Nephron progenitor cell (in vitro differentiated cells): ENCODE data around the gene TNKS1BP1.

Source experiments
- DNase-seq: peaks from one replicate; pipeline ENCODE4 v3.0.0; 2021
- H3K27ac Mint-ChIP-seq: 2 replicates; pipeline ENCODE4 v1.8.0; 2021; ENCODE audit warnings: mild to moderate bottlenecking, moderate library complexity, mixed read lengths
- H3K27me3 Mint-ChIP-seq: 2 replicates; pipeline ENCODE4 v1.8.0; 2021; ENCODE audit warnings: mild to moderate bottlenecking, low read depth, mixed read lengths; ENCODE audit not compliant: poor library complexity
- H3K36me3 Mint-ChIP-seq: 2 replicates; pipeline ENCODE4 v1.8.0; 2021; ENCODE audit warnings: low read depth, mixed read lengths
- H3K4me1 Mint-ChIP-seq: 2 replicates; pipeline ENCODE4 v1.8.0; 2021; ENCODE audit warnings: mixed read lengths
- H3K4me3 Mint-ChIP-seq: 2 replicates; pipeline ENCODE4 v1.8.0; 2021; ENCODE audit warnings: mild to moderate bottlenecking, moderate library complexity, mixed read lengths
- H3K9me3 Mint-ChIP-seq: 2 replicates; pipeline ENCODE4 v1.8.0; 2021; ENCODE audit warnings: mild to moderate bottlenecking, moderate library complexity, mixed read lengths
- CTCF ChIP-seq: fragments of 200-600 bp; sonication (generic); IDR thresholded peaks from 2 replicates; pipeline ENCODE4 v1.5.0; 2021; ENCODE audit warnings: antibody characterized with exemption

Gene TNKS1BP1

GRCh38 chr11:57359896-57360690 lies 35.3 kb upstream of the TNKS1BP1 start:
- TF ChIP-seq CTCF, result no peak
- H3K4me3 Mint-ChIP-seq, result no peak overlapping the region
- peaks cover 40% of the 10 kb centered on the region for H3K4me1 Mint-ChIP-seq
- no peak for DNase-seq
- H3K9me3 Mint-ChIP-seq, result no peaks in the 10 kb centered on the region
- H3K27ac Mint-ChIP-seq, result no peak overlapping the region
- H3K27me3 Mint-ChIP-seq, result peaks cover 15% of the 10 kb centered on the region
- H3K36me3 Mint-ChIP-seq, result no peaks in the 10 kb centered on the region

GRCh38 chr11:57359396-57359795 lies 34.6 kb upstream of the TNKS1BP1 start:
- DNase-seq, result no peak
- peaks cover 41% of the 10 kb centered on the region for H3K4me1 Mint-ChIP-seq
- no peaks in the 10 kb centered on the region for H3K36me3 Mint-ChIP-seq
- H3K4me3 Mint-ChIP-seq, result no peak overlapping the region
- peaks cover 17% of the 10 kb centered on the region for H3K27me3 Mint-ChIP-seq
- H3K9me3 Mint-ChIP-seq, result no peaks in the 10 kb centered on the region
- no peak for TF ChIP-seq CTCF
- peak overlapping the region; percentile 54 for H3K27ac Mint-ChIP-seq

- Mint-ChIP-seq H3K27ac (no peak overlapping the region), H3K4me1 (peaks cover 45% of the 10 kb centered on the region), H3K27me3 (peaks cover 18% of the 10 kb centered on the region), H3K36me3 (no peaks in the 10 kb centered on the region), H3K9me3 (no peaks in the 10 kb centered on the region), H3K4me3 (no peak overlapping the region)
- no peak for TF ChIP-seq CTCF
- DNase-seq, result no peak
Observed at GRCh38 chr11:57358991-57359390, 34.2 kb upstream of the TNKS1BP1 start.

GRCh38 chr11:57358543-57358961 lies 33.8 kb upstream of the TNKS1BP1 start:
- no peak overlapping the region for H3K27ac Mint-ChIP-seq
- peaks cover 18% of the 10 kb centered on the region for H3K27me3 Mint-ChIP-seq
- H3K4me3 Mint-ChIP-seq, result no peak overlapping the region
- H3K9me3 Mint-ChIP-seq, result no peaks in the 10 kb centered on the region
- no peak for TF ChIP-seq CTCF
- no peak for DNase-seq
- peaks cover 49% of the 10 kb centered on the region for H3K4me1 Mint-ChIP-seq
- no peaks in the 10 kb centered on the region for H3K36me3 Mint-ChIP-seq

- H3K27ac Mint-ChIP-seq, result no peak overlapping the region
- H3K27me3 Mint-ChIP-seq, result peaks cover 12% of the 10 kb centered on the region
- no peak for DNase-seq
- H3K36me3 Mint-ChIP-seq, result no peaks in the 10 kb centered on the region
- peaks cover 56% of the 10 kb centered on the region for H3K4me1 Mint-ChIP-seq
- H3K9me3 Mint-ChIP-seq, result no peaks in the 10 kb centered on the region
- TF ChIP-seq CTCF, result no peak
- H3K4me3 Mint-ChIP-seq, result no peak overlapping the region
Observed at GRCh38 chr11:57357856-57358255, 33.1 kb upstream of the TNKS1BP1 start.

- Mint-ChIP-seq H3K4me3 (no peak overlapping the region), H3K9me3 (peaks cover 4% of the 10 kb centered on the region), H3K27me3 (peaks cover 11% of the 10 kb centered on the region), H3K4me1 (peaks cover 62% of the 10 kb centered on the region), H3K36me3 (no peaks in the 10 kb centered on the region), H3K27ac (no peak overlapping the region)
- no peak for TF ChIP-seq CTCF
- no peak for DNase-seq
Observed at GRCh38 chr11:57357310-57357709, 32.6 kb upstream of the TNKS1BP1 start.
